HepG2 (cell line): Measurements from ENCODE around the gene RAB1B. TPM values are rescaled to one million over a fixed set of nuclear protein-coding genes. Genes with fewer than 3 reads are reported as not detected.

Experiments used
- AHDC1 ChIP-seq: sonication (generic); formaldehyde crosslinking; IDR thresholded peaks from 2 replicates; pipeline ENCODE4 v1.5.1; 2020; ENCODE audit warnings: mild to moderate bottlenecking, missing genetic modification reagents, borderline replicate concordance
- BATF2 ChIP-seq: sonication (generic); formaldehyde crosslinking; IDR thresholded peaks from 2 replicates; pipeline ENCODE4 v1.8.0; 2022; ENCODE audit warnings: mild to moderate bottlenecking, missing genetic modification reagents, moderate library complexity
- DNMT1 ChIP-seq: sonication (generic); formaldehyde crosslinking; IDR thresholded peaks from 2 replicates; pipeline ENCODE4 v1.5.1; 2020; ENCODE audit warnings: mild to moderate bottlenecking, missing genetic modification reagents
- FIP1L1 ChIP-seq: fragments of 200-400 bp; formaldehyde crosslinking; IDR thresholded peaks from 2 replicates; pipeline ENCODE4 v1.6.1; 2018; ENCODE audit warnings: low read depth, mild to moderate bottlenecking, low read length, moderate library complexity, borderline replicate concordance; ENCODE audit not compliant: insufficient read depth
- FOSL2 ChIP-seq: sonication (generic); formaldehyde crosslinking; IDR thresholded peaks from 2 replicates; pipeline ENCODE4 v1.4.0; 2020; ENCODE audit warnings: missing genetic modification reagents
- GTF2F1 ChIP-seq: fragments of 150-350 bp; IDR thresholded peaks from 2 replicates; pipeline ENCODE4 v1.6.1; 2014; ENCODE audit warnings: low read length
- IRF1 ChIP-seq: sonication (generic); formaldehyde crosslinking; IDR thresholded peaks from 2 replicates; pipeline ENCODE4 v1.4.0; 2020; ENCODE audit warnings: low read depth, mild to moderate bottlenecking, missing genetic modification reagents
- KLF9 ChIP-seq: IDR thresholded peaks from 2 replicates; pipeline ENCODE4 v1.6.1; 2016; ENCODE audit warnings: low read depth
- MIER3 ChIP-seq: IDR thresholded peaks from 2 replicates; pipeline ENCODE4 v1.6.1; 2016; ENCODE audit warnings: missing compliant biosample characterization, borderline replicate concordance
- PHF20 ChIP-seq: sonication (generic); formaldehyde crosslinking; IDR thresholded peaks from 2 replicates; pipeline ENCODE4 v1.5.0; 2020; ENCODE audit warnings: mild to moderate bottlenecking, missing genetic modification reagents
- REST ChIP-seq, 2 experiments: IDR thresholded peaks; 2 replicates each; pipeline ENCODE4 v1.6.1; 2011 to 2012; ENCODE audit warnings: low read length in 2 of 2, borderline replicate concordance in 1 of 2, low read depth in 1 of 2, mild to moderate bottlenecking in 1 of 2, moderate library complexity in 1 of 2
- SMARCC2 ChIP-seq: fragments of 450-650 bp; IDR thresholded peaks from 2 replicates; pipeline ENCODE4 v1.6.1; 2017; ENCODE audit warnings: antibody characterized with exemption, mild to moderate bottlenecking
- SOX6 ChIP-seq, 2 experiments: fragments of 450-650 bp in 1 of 2; sonication (generic) in 1 of 2; formaldehyde crosslinking in 1 of 2; IDR thresholded peaks; 2 replicates each; pipeline versions ENCODE4 v1.4.0 to v1.6.1; 2017 to 2020; ENCODE audit warnings: antibody characterized with exemption in 1 of 2, mild to moderate bottlenecking in 1 of 2, missing genetic modification reagents in 1 of 2
- ZBTB1 ChIP-seq: sonication (generic); formaldehyde crosslinking; IDR thresholded peaks from 2 replicates; pipeline ENCODE4 v1.4.0; 2020; ENCODE audit warnings: missing genetic modification reagents, borderline replicate concordance
- ZBTB14 ChIP-seq: sonication (generic); formaldehyde crosslinking; IDR thresholded peaks from 2 replicates; pipeline ENCODE4 v1.4.0; 2020; ENCODE audit warnings: missing genetic modification reagents
- ZNF547 ChIP-seq: sonication (generic); formaldehyde crosslinking; IDR thresholded peaks from 2 replicates; pipeline ENCODE4 v1.5.1; 2020; ENCODE audit warnings: mild to moderate bottlenecking, missing genetic modification reagents
- ZNF83 ChIP-seq: sonication (generic); formaldehyde crosslinking; IDR thresholded peaks from 2 replicates; pipeline ENCODE4 v1.4.0; 2020; ENCODE audit warnings: missing genetic modification reagents, mild to moderate bottlenecking, borderline replicate concordance
- polyA plus RNA-seq, 8 experiments: library from polyadenylated mRNA; depleted of rRNA in 3 of 8; stranded (reverse) in 7 of 8; unstranded in 1 of 8; fragments of >200 nt; fragmentation: Illumina TruSeq in 4 of 8; extraction: Trizol in 4 of 8; gene quantifications; 2 replicates each; pipeline versions ENCODE4 v1.2.1 to v1.2.3, GENCODE V29; 2011 to 2016; ENCODE audit warnings: low read depth in 4 of 8, missing spikeins in 1 of 8, mixed read lengths in 1 of 8; ENCODE audit not compliant: insufficient read depth in 1 of 8
- total RNA-seq, 5 experiments: library from RNA; depleted of rRNA; stranded (reverse); fragments of >200 nt; fragmentation: Illumina TruSeq; extraction: Trizol; gene quantifications; 2 replicates each; pipeline ENCODE4 v1.2.3, GENCODE V29; 2016; ENCODE audit warnings: low read depth in 1 of 5

RAB1B gene
- total and polyA plus RNA-seq, 2 of the 13 experiments (the other 11 are each of a cell fraction or from before 2014, with no cell fraction given): 77.9 to 87.9 TPM

- TF ChIP-seq ZBTB1 (CRISPR knock-in tag): no peak
- TF ChIP-seq FOSL2 (CRISPR knock-in tag): peak; percentile 25; the same call in 1 of the 2 replicates
- TF ChIP-seq GTF2F1: no peak
- TF ChIP-seq PHF20 (CRISPR knock-in tag): 0 out of 2 replicates have a peak, but pooled peaks have one; percentile 43
- TF ChIP-seq DNMT1 (CRISPR knock-in tag): no peak
- TF ChIP-seq FIP1L1: no peak
- no peak for TF ChIP-seq KLF9 (CRISPR knock-in tag)
- no peak; the same call in 1 of the 2 replicates for TF ChIP-seq ZNF547 (CRISPR knock-in tag)
- TF ChIP-seq SOX6 (IDR thresholded peaks at IDR 0.05): no peak
- TF ChIP-seq SOX6 (CRISPR knock-in tag; IDR thresholded peaks at IDR 0.05): peak; percentile 61; the same call in 1 of the 2 replicates
- TF ChIP-seq REST (IDR thresholded peaks at IDR 0.05; ENCODE audit: borderline replicate concordance in 1 of 2, low read depth in 1 of 2, low read length in 2 of 2): no peak
- no peak for TF ChIP-seq AHDC1 (CRISPR knock-in tag)
- TF ChIP-seq BATF2: no peak
- TF ChIP-seq ZNF83 (CRISPR knock-in tag): peak; percentile 89; the same call in 1 of the 2 replicates
- no peak for TF ChIP-seq ZBTB14 (CRISPR knock-in tag)
- TF ChIP-seq SMARCC2: no peak
- no peak for TF ChIP-seq IRF1 (CRISPR knock-in tag)
- 0 out of 2 replicates have a peak, but pooled peaks have one; percentile 35 for TF ChIP-seq MIER3
Observed at GRCh38 chr11:66311965-66312548, 43.6 kb downstream of the RAB1B start (continued).
